Caco-2 (cell line): ENCODE measurements around the gene DAPK1. TPM values are rescaled to one million over a fixed set of nuclear protein-coding genes. Genes with fewer than 3 reads are reported as not detected.

ENCODE experiments used
- BruUV-seq: library from RNA; stranded (reverse); fragments of 400-500 nt; replicated peaks from 2 replicates; lab custom pipeline; 2021; lab: Mats Ljungman, UMichigan
- CTCF ChIA-PET: fragments of 300-600 bp; sonication (Branson Sonifier 250); formaldehyde crosslinking; loops from one replicate; lab custom pipeline; 2022; ENCODE audit warnings: antibody characterized with exemption; lab: Charles Lee
- POLR2A ChIA-PET: fragments of 300-600 bp; sonication (Branson Sonifier 250); formaldehyde crosslinking; loops from one replicate; lab custom pipeline; 2022; ENCODE audit warnings: antibody characterized with exemption; lab: Charles Lee
- DNase-seq, 2 experiments: peaks; one replicate each; pipeline versions ENCODE4 v3.0.0 to v3.0.0-alpha.2; 2020 to 2022
- H3K27me3 ChIP-seq: replicated peaks from 2 replicates; pipeline ENCODE4 v1.6.0; 2011; ENCODE audit warnings: low read length; ENCODE audit not compliant: control insufficient read depth, insufficient read depth
- H3K36me3 ChIP-seq: 2 replicates; pipeline ENCODE4 v1.5.1; 2011; ENCODE audit warnings: low read length; ENCODE audit not compliant: control insufficient read depth, insufficient read depth
- H3K4me1 ChIP-seq: fragments of 250-450 bp; sonication (Bioruptor Pico); 2 replicates; pipeline ENCODE4 v1.5.1; 2020; ENCODE audit warnings: mild to moderate bottlenecking
- H3K4me3 ChIP-seq: 2 replicates; pipeline ENCODE4 v1.5.1; 2011; ENCODE audit warnings: low read depth, mild to moderate bottlenecking, control low read depth, low read length
- H3K9me3 ChIP-seq: fragments of 250-450 bp; sonication (Bioruptor Pico); 2 replicates; pipeline ENCODE4 v1.5.1; 2020; ENCODE audit warnings: mild to moderate bottlenecking, moderate library complexity
- H3K27ac Mint-ChIP-seq: one replicate; pipeline ENCODE4 v1.8.0; 2022; ENCODE audit warnings: mixed read lengths; ENCODE audit not compliant: unreplicated experiment
- H3K27me3 Mint-ChIP-seq: one replicate; pipeline ENCODE4 v1.8.0; 2022; ENCODE audit warnings: mixed read lengths; ENCODE audit not compliant: insufficient read depth, unreplicated experiment
- H3K36me3 Mint-ChIP-seq: one replicate; pipeline ENCODE4 v1.8.0; 2022; ENCODE audit warnings: mild to moderate bottlenecking, mixed read lengths; ENCODE audit not compliant: insufficient read depth, unreplicated experiment
- H3K4me1 Mint-ChIP-seq: one replicate; pipeline ENCODE4 v1.8.0; 2022; ENCODE audit warnings: low read depth, mixed read lengths; ENCODE audit not compliant: unreplicated experiment
- H3K4me3 Mint-ChIP-seq: one replicate; pipeline ENCODE4 v1.8.0; 2022; ENCODE audit warnings: mild to moderate bottlenecking, moderate library complexity, mixed read lengths; ENCODE audit not compliant: unreplicated experiment
- H3K9me3 Mint-ChIP-seq: one replicate; pipeline ENCODE4 v1.8.0; 2022; ENCODE audit warnings: mixed read lengths; ENCODE audit not compliant: unreplicated experiment
- CTCF ChIP-seq, 2 experiments: fragments of 200-600 bp in 1 of 2; IDR thresholded peaks; 1 replicate in 1 of 2; 2 replicates in 1 of 2; pipeline versions ENCODE4 v1.5.1 to v1.8.0; 2011 to 2022; ENCODE audit warnings: antibody characterized with exemption in 1 of 2, control low read depth in 1 of 2, inconsistent platforms in 1 of 2, low read depth in 1 of 2, low read length in 1 of 2, mild to moderate bottlenecking in 1 of 2, moderate library complexity in 1 of 2; ENCODE audit not compliant: insufficient read depth in 1 of 2, severe bottlenecking in 1 of 2, unreplicated experiment in 1 of 2
- intact Hi-C: fragments of 100-400 bp; cut with micrococcal nuclease; formaldehyde crosslinking; loops from one replicate; pipeline ENCODE4 v1.10.0; 2022; ENCODE audit not compliant: unreplicated experiment
- total RNA-seq: library from RNA; stranded (reverse); gene quantifications from 2 replicates; pipeline ENCODE4 v1.2.3, GENCODE V29; 2022

Gene DAPK1
- total RNA-seq, 1 experiment from 2014 or later = 79.2 TPM

- ChIA-PET CTCF (no interaction called here), POLR2A (no interaction called here)
- Mint-ChIP-seq H3K9me3 (no peaks in the 10 kb centered on the region), H3K4me3 (no peak overlapping the region), H3K36me3 (no peaks in the 10 kb centered on the region), H3K4me1 (no peaks in the 10 kb centered on the region), H3K27me3 (no peaks in the 10 kb centered on the region), H3K27ac (no peak overlapping the region)
- Histone ChIP-seq H3K36me3 (no peaks in the 10 kb centered on the region), H3K27me3 (no peaks in the 10 kb centered on the region), H3K4me1 (no peaks in the 10 kb centered on the region), H3K4me3 (no peak overlapping the region), H3K9me3 (no peaks in the 10 kb centered on the region)
- DNase-seq = no peak
- no TSS peak for BruUV-seq
- intact Hi-C loops = no loop called here
- no peak for TF ChIP-seq CTCF (IDR thresholded peaks at IDR 0.05; ENCODE audit: insufficient read depth in 1 of 2, low read depth in 1 of 2, low read length in 1 of 2, severe bottlenecking in 1 of 2, unreplicated experiment in 1 of 2)
These were observed 86.7 kb downstream of the DAPK1 start for GRCh38 chr9:87584326-87584725.

GRCh38 chr9:87585123-87585855 is 87.6 kb downstream of the DAPK1 start:
- ChIA-PET POLR2A (no interaction called here), CTCF (no interaction called here)
- no peak overlapping the region for H3K4me3 Mint-ChIP-seq
- Histone ChIP-seq H3K4me3 (no peak overlapping the region), H3K36me3 (no peaks in the 10 kb centered on the region), H3K9me3 (no peaks in the 10 kb centered on the region), H3K27me3 (no peaks in the 10 kb centered on the region), H3K4me1 (no peaks in the 10 kb centered on the region)
- no peaks in the 10 kb centered on the region for H3K27me3 Mint-ChIP-seq
- intact Hi-C loops = no loop called here
- no peaks in the 10 kb centered on the region for H3K4me1 Mint-ChIP-seq
- BruUV-seq = no TSS peak
- no peak overlapping the region for H3K27ac Mint-ChIP-seq
- H3K36me3 Mint-ChIP-seq = no peaks in the 10 kb centered on the region
- TF ChIP-seq CTCF (IDR thresholded peaks at IDR 0.05; ENCODE audit: insufficient read depth in 1 of 2, low read depth in 1 of 2, low read length in 1 of 2, severe bottlenecking in 1 of 2, unreplicated experiment in 1 of 2) = no peak
- no peaks in the 10 kb centered on the region for H3K9me3 Mint-ChIP-seq
- no peak for DNase-seq

- H3K4me1 Mint-ChIP-seq = no peaks in the 10 kb centered on the region
- no peak overlapping the region for H3K4me3 Mint-ChIP-seq
- H3K27me3 Mint-ChIP-seq = no peaks in the 10 kb centered on the region
- ChIA-PET CTCF (no interaction called here), POLR2A (no interaction called here)
- no peak overlapping the region for H3K27ac Mint-ChIP-seq
- no peaks in the 10 kb centered on the region for H3K36me3 Mint-ChIP-seq
- no peaks in the 10 kb centered on the region for H3K36me3 ChIP-seq
- H3K9me3 Mint-ChIP-seq = no peaks in the 10 kb centered on the region
- H3K9me3 ChIP-seq = no peaks in the 10 kb centered on the region
- BruUV-seq = no TSS peak
- TF ChIP-seq CTCF (IDR thresholded peaks at IDR 0.05; ENCODE audit: insufficient read depth in 1 of 2, low read depth in 1 of 2, low read length in 1 of 2, severe bottlenecking in 1 of 2, unreplicated experiment in 1 of 2) = no peak
- H3K27me3 ChIP-seq = no peaks in the 10 kb centered on the region
- intact Hi-C loops = no loop called here
- no peak for DNase-seq
- no peaks in the 10 kb centered on the region for H3K4me1 ChIP-seq
- no peak overlapping the region for H3K4me3 ChIP-seq
These were observed 89.2 kb downstream of the DAPK1 start for GRCh38 chr9:87586731-87587355.
